Measurements from ENCODE around the gene AHCTF1.
"Not testable (repeated sequence)": the region's sequence is repeated elsewhere in the genome, so short reads cannot be mapped to it uniquely, and the experiment has no call there.

Gene AHCTF1

GRCh38 chr1:246893191-246893939 lies 38.4 kb downstream of the AHCTF1 start:
- no peak overlapping the region for H3K4me3 ChIP-seq (ENCODE audit: low read length)

GRCh38 chr1:246891105-246891504 lies 40.6 kb downstream of the AHCTF1 start:
- no peak for DNase-seq (ENCODE audit: low read depth)
- TF ChIP-seq CTCF (conservative IDR thresholded peaks at IDR 0.05; ENCODE audit: low read depth, low read length): no peak

More at GRCh38 chr1:246893191-246893939, 38.4 kb downstream of the AHCTF1 start:
- TF ChIP-seq CTCF (conservative IDR thresholded peaks at IDR 0.05; ENCODE audit: low read depth, low read length): no peak
- DNase-seq (ENCODE audit: low read depth): no peak

GRCh38 chr1:246888522-246888921 lies 43.2 kb downstream of the AHCTF1 start:
- no peak overlapping the region for H3K4me3 ChIP-seq (ENCODE audit: low read length)
- no peak for DNase-seq (ENCODE audit: low read depth)
- no peak for TF ChIP-seq CTCF (conservative IDR thresholded peaks at IDR 0.05; ENCODE audit: low read depth, low read length)

More at GRCh38 chr1:246891105-246891504, 40.6 kb downstream of the AHCTF1 start:
- no peak overlapping the region for H3K4me3 ChIP-seq (ENCODE audit: low read length)

- not testable (repeated sequence) for DNase-seq (ENCODE audit: low read depth); H3K4me3 ChIP-seq (ENCODE audit: low read length)
Observed at GRCh38 chr1:246885389-246885788, 46.4 kb downstream of the AHCTF1 start.

- TF ChIP-seq CTCF (conservative IDR thresholded peaks at IDR 0.05; ENCODE audit: low read depth, low read length): no peak
- no peak for DNase-seq (ENCODE audit: low read depth)
- no peak overlapping the region for H3K4me3 ChIP-seq (ENCODE audit: low read length)
Observed at GRCh38 chr1:246878551-246878950, 53.2 kb downstream of the AHCTF1 start.

- no peak for DNase-seq (ENCODE audit: low read depth)
- no peak overlapping the region for H3K4me3 ChIP-seq (ENCODE audit: low read length)
- TF ChIP-seq CTCF (conservative IDR thresholded peaks at IDR 0.05; ENCODE audit: low read depth, low read length): no peak
Observed at GRCh38 chr1:246876431-246876830, 55.3 kb downstream of the AHCTF1 start.

GRCh38 chr1:246875041-246876026 lies 56.4 kb downstream of the AHCTF1 start:
- DNase-seq (ENCODE audit: low read depth): no peak
- no peak overlapping the region for H3K4me3 ChIP-seq (ENCODE audit: low read length)
- no peak for TF ChIP-seq CTCF (conservative IDR thresholded peaks at IDR 0.05; ENCODE audit: low read depth, low read length)
